HepG2 (cell line): ENCODE measurements around the gene SPRR4. TPM values are rescaled to one million over a fixed set of nuclear protein-coding genes. Genes with fewer than 3 reads are reported as not detected.

Experiments used
- ATAC-seq: fragments of 200-7000 bp; cut with Tn5 transposase; 3 replicates; pipeline ENCODE4 v1.9.1; 2020; ENCODE audit warnings: mild to moderate bottlenecking, moderate library complexity
- BruUV-seq: library from RNA; stranded (reverse); fragments of 400-500 nt; replicated peaks from 2 replicates; lab custom pipeline; 2021; lab: Mats Ljungman, UMichigan
- CTCF ChIA-PET: fragments of 300-600 bp; formaldehyde crosslinking; extraction: SDS; loops from one replicate; lab custom pipeline; 2021; ENCODE audit warnings: low total read pairs, inconsistent platforms, low intra/inter-chr PET ratio; lab: Yijun Ruan, JAX
- POLR2A ChIA-PET: fragments of 350-600 bp; sonication (Branson Sonifier 250); formaldehyde crosslinking; loops from one replicate; lab custom pipeline; 2020; ENCODE audit warnings: antibody characterized with exemption, inconsistent platforms; lab: Yijun Ruan, JAX
- DNase-seq: peaks from one replicate; pipeline ENCODE4 v3.0.0-alpha.2; 2015; ENCODE audit warnings: low spot score
- FAIRE-seq: peaks from 3 replicates; lab custom pipeline; 2011; peaks lifted over from hg19 to GRCh38; lab: Jason Lieb, UNC
- H2AFZ ChIP-seq: one replicate; pipeline ENCODE4 v1.6.1; 2011; ENCODE audit warnings: low read length, inconsistent platforms
- H3K27ac ChIP-seq: fragments of 300-600 bp; 3 replicates; pipeline ENCODE4 v1.8.0; 2011; ENCODE audit warnings: mixed run types, mild to moderate bottlenecking, mixed read lengths, low read length, inconsistent platforms; ENCODE audit not compliant: insufficient read depth; ENCODE audit errors: extremely low read length
- H3K27me3 ChIP-seq, 2 experiments: fragments of 200-600 bp in 1 of 2; 2 replicates in 1 of 2; 3 replicates in 1 of 2; pipeline versions ENCODE4 v1.6.0 to v1.8.0; 2011; ENCODE audit warnings: low read length in 2 of 2, mild to moderate bottlenecking in 2 of 2, moderate library complexity in 2 of 2, inconsistent platforms in 1 of 2; ENCODE audit not compliant: insufficient read depth in 2 of 2, control insufficient read depth in 1 of 2
- H3K36me3 ChIP-seq, 2 experiments: fragments of 200-600 bp in 1 of 2; replicated peaks in 1 of 2; 2 replicates in 1 of 2; 3 replicates in 1 of 2; pipeline versions ENCODE4 v1.5.1 to v1.8.0; 2011; ENCODE audit warnings: low read length in 2 of 2, inconsistent platforms in 1 of 2; ENCODE audit not compliant: insufficient read depth in 2 of 2, control insufficient read depth in 1 of 2
- H3K4me1 ChIP-seq: 2 replicates; pipeline ENCODE4 v1.5.1; 2012; ENCODE audit warnings: low read length, inconsistent platforms; ENCODE audit not compliant: insufficient read depth
- H3K4me2 ChIP-seq: 2 replicates; pipeline ENCODE4 v1.6.0; 2011; ENCODE audit warnings: low read depth, low read length, inconsistent platforms
- H3K4me3 ChIP-seq, 3 experiments: fragments of 200-600 bp in 1 of 3; sonication (generic), shearing (Covaris generic) in 1 of 3; replicated peaks in 1 of 3; 2 replicates each; pipeline ENCODE4 v1.5.1; 2011 to 2016; ENCODE audit warnings: low read length in 3 of 3, inconsistent platforms in 2 of 3, low read depth in 2 of 3, mild to moderate bottlenecking in 2 of 3, control low read depth in 1 of 3, mixed read lengths in 1 of 3; ENCODE audit not compliant: insufficient read depth in 1 of 3
- H3K79me2 ChIP-seq: one replicate; pipeline ENCODE4 v1.6.1; 2011; ENCODE audit warnings: low read length, inconsistent platforms; ENCODE audit not compliant: insufficient read depth
- H3K9ac ChIP-seq: 2 replicates; pipeline ENCODE4 v1.6.0; 2011; ENCODE audit warnings: mild to moderate bottlenecking, low read depth, low read length, inconsistent platforms; ENCODE audit not compliant: insufficient read depth
- H3K9me3 ChIP-seq: 2 replicates; pipeline ENCODE4 v1.5.1; 2012; ENCODE audit warnings: mild to moderate bottlenecking, low read length
- H4K20me1 ChIP-seq: 2 replicates; pipeline ENCODE4 v1.6.0; 2011; ENCODE audit warnings: inconsistent platforms, mild to moderate bottlenecking, low read length, moderate library complexity; ENCODE audit not compliant: insufficient read depth
- CAMTA2 ChIP-seq: sonication (generic); formaldehyde crosslinking; IDR thresholded peaks from 2 replicates; pipeline ENCODE4 v1.4.0; 2020; ENCODE audit warnings: mild to moderate bottlenecking, missing genetic modification reagents, borderline replicate concordance
- CREBL2 ChIP-seq: sonication (generic); formaldehyde crosslinking; IDR thresholded peaks from 2 replicates; pipeline ENCODE4 v1.8.1; 2023; ENCODE audit warnings: missing genetic modification reagents, mild to moderate bottlenecking, borderline replicate concordance
- PAWR ChIP-seq: sonication (generic); formaldehyde crosslinking; IDR thresholded peaks from 2 replicates; pipeline ENCODE4 v1.4.0; 2020; ENCODE audit warnings: missing genetic modification reagents, mild to moderate bottlenecking, borderline replicate concordance
- PBX3 ChIP-seq: sonication (generic); formaldehyde crosslinking; IDR thresholded peaks from 2 replicates; pipeline ENCODE4 v1.8.1; 2023; ENCODE audit warnings: missing genetic modification reagents, inconsistent platforms, borderline replicate concordance
- SIN3B ChIP-seq: fragments of 150-350 bp; IDR thresholded peaks from 2 replicates; pipeline ENCODE4 v1.6.1; 2014; ENCODE audit warnings: low read length
- ZBTB10 ChIP-seq: sonication (generic); formaldehyde crosslinking; IDR thresholded peaks from 2 replicates; pipeline ENCODE4 v1.4.0; 2020; ENCODE audit warnings: missing genetic modification reagents, borderline replicate concordance
- ZFYVE20 ChIP-seq: sonication (generic); formaldehyde crosslinking; IDR thresholded peaks from 2 replicates; pipeline ENCODE4 v1.8.0; 2023; ENCODE audit warnings: low read depth, mild to moderate bottlenecking, moderate library complexity, missing genetic modification reagents, borderline replicate concordance
- ZNF530 ChIP-seq: sonication (generic); formaldehyde crosslinking; IDR thresholded peaks from 2 replicates; pipeline ENCODE4 v1.5.0; 2020; ENCODE audit warnings: low read depth, mild to moderate bottlenecking, missing genetic modification reagents
- ZNF678 ChIP-seq: sonication (generic); formaldehyde crosslinking; IDR thresholded peaks from 2 replicates; pipeline ENCODE4 v1.4.0; 2020; ENCODE audit warnings: mild to moderate bottlenecking, missing genetic modification reagents
- ZNF713 ChIP-seq: sonication (generic); formaldehyde crosslinking; IDR thresholded peaks from 2 replicates; pipeline ENCODE4 v1.4.0; 2020; ENCODE audit warnings: mild to moderate bottlenecking, missing genetic modification reagents
- ZNF768 ChIP-seq: sonication (generic); formaldehyde crosslinking; IDR thresholded peaks from 2 replicates; pipeline ENCODE4 v1.4.0; 2020; ENCODE audit warnings: missing genetic modification reagents
- ZNF800 ChIP-seq: sonication (generic); formaldehyde crosslinking; IDR thresholded peaks from 2 replicates; pipeline ENCODE4 v1.4.0; 2020; ENCODE audit warnings: missing genetic modification reagents
- WGBS: methylation state at CpG from one replicate; pipeline ENCODE4 v1.1.6; 2017; ENCODE audit warnings: low lambda C conversion rate; 5-methylcytosine and 5-hydroxymethylcytosine counted together
- in situ Hi-C: cut with HindIII; loops from 2 replicates; pipeline ENCODE4 v1.10.0; 2017; ENCODE audit warnings: low pct_unique_long_range_greater_than_20kb; ENCODE audit not compliant: extremely low pct_ligation_motif_present
- intact Hi-C: fragments of 100-400 bp; cut with micrococcal nuclease; formaldehyde crosslinking; loops from one replicate; pipeline ENCODE4 v1.10.0; 2022; ENCODE audit not compliant: unreplicated experiment
- polyA plus RNA-seq, 8 experiments: library from polyadenylated mRNA; depleted of rRNA in 3 of 8; stranded (reverse) in 7 of 8; unstranded in 1 of 8; fragments of >200 nt; fragmentation: Illumina TruSeq in 4 of 8; extraction: Trizol in 4 of 8; gene quantifications; 2 replicates each; pipeline versions ENCODE4 v1.2.1 to v1.2.3, GENCODE V29; 2011 to 2016; ENCODE audit warnings: low read depth in 4 of 8, missing spikeins in 1 of 8, mixed read lengths in 1 of 8; ENCODE audit not compliant: insufficient read depth in 1 of 8
- total RNA-seq, 5 experiments: library from RNA; depleted of rRNA; stranded (reverse); fragments of >200 nt; fragmentation: Illumina TruSeq; extraction: Trizol; gene quantifications; 2 replicates each; pipeline ENCODE4 v1.2.3, GENCODE V29; 2016; ENCODE audit warnings: low read depth in 1 of 5

SPRR4 gene
- total and polyA plus RNA-seq, 2 of the 13 experiments (the other 11 are each of a cell fraction or from before 2014, with no cell fraction given) = not detected

GRCh38 chr1:152983234-152983633 is 12.8 kb downstream of the SPRR4 start:
- Histone ChIP-seq H3K4me3 (no peak overlapping the region), H3K36me3 (no peaks in the 10 kb centered on the region), H2AFZ (no peak overlapping the region), H3K9me3 (no peaks in the 10 kb centered on the region), H3K4me2 (no peak overlapping the region), H3K27me3 (no peaks in the 10 kb centered on the region), H3K27ac (no peak overlapping the region), H3K4me1 (no peaks in the 10 kb centered on the region), H3K9ac (no peak overlapping the region), H3K79me2 (no peaks in the 10 kb centered on the region), H4K20me1 (no peaks in the 10 kb centered on the region)
- ChIA-PET CTCF (no interaction called here), POLR2A (no interaction called here)
- FAIRE-seq (no peak), ATAC-seq (no peak), DNase-seq (no peak)
- BruUV-seq = no TSS peak
- in situ Hi-C loops = no loop called here
- intact Hi-C loops = no loop called here
- no peak for TF ChIP-seq CREBL2 (CRISPR knock-in tag)
- no peak for TF ChIP-seq PBX3 (CRISPR knock-in tag)
- TF ChIP-seq ZNF530 (CRISPR knock-in tag) = no peak
- TF ChIP-seq, all 625 proteins: peak for 0

GRCh38 chr1:152983743-152984142 is 13.3 kb downstream of the SPRR4 start, which contains the start of gene SPRR1A:
SPRR1A (plus strand) TSS chr1:152984081; CDS start chr1:152985231, 1,150 bp downstream.
- H3K27me3 ChIP-seq = no peaks in the 10 kb centered on the region
- ChIA-PET POLR2A (no interaction called here), CTCF (no interaction called here)
- H3K36me3 ChIP-seq = no peaks in the 10 kb centered on the region
- no peak within 1 kb of the TSS for H3K9ac ChIP-seq
- H3K27ac ChIP-seq = no peak within 1 kb of the TSS
- DNase-seq (no peak), FAIRE-seq (no peak), ATAC-seq (no peak)
- intact Hi-C loops = no loop called here
- H3K4me1 ChIP-seq = no peaks in the 10 kb centered on the region
- in situ Hi-C loops = no loop called here
- H3K9me3 ChIP-seq = no peaks in the 10 kb centered on the region
- WGBS = 6% methylated on average over 3 of the region's 3 CpGs
- H4K20me1 ChIP-seq = no peaks in the 10 kb centered on the region
- no peak within 1 kb of the TSS for H3K4me3 ChIP-seq
- H2AFZ ChIP-seq = no peak within 1 kb of the TSS
- no peak within 1 kb of the TSS for H3K4me2 ChIP-seq
- no peaks in the 10 kb centered on the region for H3K79me2 ChIP-seq
- no TSS peak for BruUV-seq
- TF ChIP-seq ZFYVE20 (CRISPR knock-in tag) = no peak
- no peak for TF ChIP-seq ZNF768 (CRISPR knock-in tag)
- no peak for TF ChIP-seq ZNF800 (CRISPR knock-in tag)
- no peak for TF ChIP-seq PAWR (CRISPR knock-in tag)
- TF ChIP-seq SIN3B = no peak
- no peak for TF ChIP-seq CAMTA2 (CRISPR knock-in tag)
- TF ChIP-seq ZNF678 (CRISPR knock-in tag) = no peak
- TF ChIP-seq ZBTB10 (CRISPR knock-in tag) = no peak
- TF ChIP-seq ZNF713 (CRISPR knock-in tag) = no peak
